Measurements from ENCODE around the gene PPP3R1.

PPP3R1 gene

GRCh38 chr2:68169308-68169707 lies 83.0 kb downstream of the PPP3R1 start:
- Histone ChIP-seq H4K20me1 (ENCODE audit: low read depth, low read length) (no peaks in the 10 kb centered on the region), H2AFZ (ENCODE audit: low read depth, low read length, severe bottlenecking) (no peak overlapping the region), H3K9me2 (replicated peaks; ENCODE audit: insufficient read depth, low read length) (no peaks in the 10 kb centered on the region), H3F3A (ENCODE audit: insufficient read depth) (peaks cover 33% of the 10 kb centered on the region; the same call in 1 of the 2 replicates), H3K4me3 (ENCODE audit: insufficient read depth, low read length, poor library complexity, severe bottlenecking) (no peak overlapping the region), H3K9ac (ENCODE audit: low read length) (no peak overlapping the region), H3K79me2 (ENCODE audit: insufficient read depth, low read length) (no peaks in the 10 kb centered on the region; the same call in 1 of the 2 replicates), H3K4me2 (ENCODE audit: low read depth, low read length, poor library complexity, severe bottlenecking) (no peak overlapping the region), H3K27me3 (ENCODE audit: low read length) (no peaks in the 10 kb centered on the region), H3K36me3 (ENCODE audit: low read length) (peaks cover 5% of the 10 kb centered on the region), H3K9me3 (ENCODE audit: insufficient read depth, low read length) (no peaks in the 10 kb centered on the region), H3K27ac (ENCODE audit: low read depth, low read length) (no peak overlapping the region)
- TF ChIP-seq EZH2phosphoT487 (conservative IDR thresholded peaks at IDR 0.05; ENCODE audit: low read length) (no peak), CTCF (IDR thresholded peaks at IDR 0.05; ENCODE audit: insufficient read depth, low read length, poor library complexity, severe bottlenecking) (no peak)

- Histone ChIP-seq H3K9me3 (ENCODE audit: insufficient read depth, low read length) (no peaks in the 10 kb centered on the region), H4K20me1 (ENCODE audit: low read depth, low read length) (no peaks in the 10 kb centered on the region), H3F3A (ENCODE audit: insufficient read depth) (peaks cover 14% of the 10 kb centered on the region; the same call in 1 of the 2 replicates), H3K4me3 (ENCODE audit: insufficient read depth, low read length, poor library complexity, severe bottlenecking) (no peak overlapping the region), H3K9me2 (replicated peaks; ENCODE audit: insufficient read depth, low read length) (no peaks in the 10 kb centered on the region), H3K79me2 (ENCODE audit: insufficient read depth, low read length) (peaks cover 6% of the 10 kb centered on the region), H3K4me2 (ENCODE audit: low read depth, low read length, poor library complexity, severe bottlenecking) (no peak overlapping the region), H3K27ac (ENCODE audit: low read depth, low read length) (no peak overlapping the region), H3K9ac (ENCODE audit: low read length) (no peak overlapping the region), H3K36me3 (ENCODE audit: low read length) (peaks cover 13% of the 10 kb centered on the region), H2AFZ (ENCODE audit: low read depth, low read length, severe bottlenecking) (no peak overlapping the region), H3K27me3 (ENCODE audit: low read length) (no peaks in the 10 kb centered on the region)
- no peak for TF ChIP-seq CTCF (IDR thresholded peaks at IDR 0.05; ENCODE audit: insufficient read depth, low read length, poor library complexity, severe bottlenecking)
- TF ChIP-seq EZH2phosphoT487 (conservative IDR thresholded peaks at IDR 0.05; ENCODE audit: low read length): no peak
Measured at GRCh38 chr2:68167186-68167585, 85.1 kb downstream of the PPP3R1 start.

GRCh38 chr2:68163641-68164040 lies 88.7 kb downstream of the PPP3R1 start:
- peaks cover 21% of the 10 kb centered on the region for H3K79me2 ChIP-seq (ENCODE audit: insufficient read depth, low read length)
- no peak for TF ChIP-seq EZH2phosphoT487 (conservative IDR thresholded peaks at IDR 0.05; ENCODE audit: low read length)
- TF ChIP-seq CTCF (IDR thresholded peaks at IDR 0.05; ENCODE audit: insufficient read depth, low read length, poor library complexity, severe bottlenecking): no peak
- no peak overlapping the region for H3K27ac ChIP-seq (ENCODE audit: low read depth, low read length)
- no peaks in the 10 kb centered on the region for H3K9me2 ChIP-seq (replicated peaks; ENCODE audit: insufficient read depth, low read length)
- H3K9me3 ChIP-seq (ENCODE audit: insufficient read depth, low read length): no peaks in the 10 kb centered on the region
- H3F3A ChIP-seq (ENCODE audit: insufficient read depth): peaks cover 13% of the 10 kb centered on the region; the same call in 1 of the 2 replicates
- no peaks in the 10 kb centered on the region for H4K20me1 ChIP-seq (ENCODE audit: low read depth, low read length)
- no peak overlapping the region for H3K9ac ChIP-seq (ENCODE audit: low read length)
- H3K4me2 ChIP-seq (ENCODE audit: low read depth, low read length, poor library complexity, severe bottlenecking): no peak overlapping the region
- H3K36me3 ChIP-seq (ENCODE audit: low read length): peaks cover 24% of the 10 kb centered on the region; the same call in 1 of the 2 replicates
- H3K27me3 ChIP-seq (ENCODE audit: low read length): no peaks in the 10 kb centered on the region
- H2AFZ ChIP-seq (ENCODE audit: low read depth, low read length, severe bottlenecking): no peak overlapping the region
- H3K4me3 ChIP-seq (ENCODE audit: insufficient read depth, low read length, poor library complexity, severe bottlenecking): no peak overlapping the region

All from SU-DHL-6 (cell line).